OCI-LY7 (cell line): ENCODE results near the gene BUD23. TPM values are rescaled to one million over a fixed set of nuclear protein-coding genes. Genes with fewer than 3 reads are reported as not detected.

Experiments used
- BruUV-seq: library from RNA; stranded (reverse); fragments of 400-500 nt; replicated peaks from 2 replicates; lab custom pipeline; 2021; lab: Mats Ljungman, UMichigan
- CTCF ChIA-PET: fragments of 300-600 bp; sonication (Branson Sonifier 250); formaldehyde crosslinking; loops from one replicate; lab custom pipeline; 2022; ENCODE audit warnings: antibody characterized with exemption; ENCODE audit not compliant: unreplicated experiment; lab: Charles Lee
- POLR2A ChIA-PET: fragments of 300-600 bp; sonication (Branson Sonifier 250); formaldehyde crosslinking; loops from one replicate; lab custom pipeline; 2022; ENCODE audit warnings: antibody characterized with exemption; lab: Charles Lee
- DNase-seq: peaks from one replicate; pipeline ENCODE4 v3.0.0-alpha.2; 2015; ENCODE audit warnings: low spot score
- H2AFZ ChIP-seq: fragments of 200-600 bp; sonication (generic), shearing (Covaris generic); 2 replicates; pipeline ENCODE4 v1.6.1; 2014; ENCODE audit warnings: mild to moderate bottlenecking, antibody characterized with exemption, low read length, moderate library complexity
- H3K27ac ChIP-seq: fragments of 200-600 bp; sonication (generic); 2 replicates; pipeline ENCODE4 v1.5.1; 2014; ENCODE audit warnings: mixed run types, low read depth, mild to moderate bottlenecking, moderate library complexity, low read length, inconsistent platforms; ENCODE audit not compliant: poor library complexity, severe bottlenecking
- H3K36me3 ChIP-seq: fragments of 200-600 bp; sonication (generic); 2 replicates; pipeline ENCODE4 v1.6.1; 2014; ENCODE audit warnings: mild to moderate bottlenecking, antibody characterized with exemption, low read length, moderate library complexity, mixed read lengths; ENCODE audit not compliant: insufficient read depth
- H3K4me1 ChIP-seq: fragments of 200-600 bp; sonication (generic); 2 replicates; pipeline ENCODE4 v1.5.1; 2014; ENCODE audit warnings: mild to moderate bottlenecking, low read length; ENCODE audit not compliant: insufficient read depth, poor library complexity, severe bottlenecking
- H3K4me2 ChIP-seq: fragments of 200-600 bp; sonication (generic); 2 replicates; pipeline ENCODE4 v1.6.1; 2014; ENCODE audit warnings: mild to moderate bottlenecking, low read length
- H3K4me3 ChIP-seq: fragments of 200-600 bp; sonication (generic); 2 replicates; pipeline ENCODE4 v1.5.1; 2014; ENCODE audit warnings: mild to moderate bottlenecking, low read depth, low read length; ENCODE audit not compliant: poor library complexity, severe bottlenecking
- H3K79me2 ChIP-seq: fragments of 200-600 bp; sonication (generic); 2 replicates; pipeline ENCODE4 v1.6.1; 2016; ENCODE audit warnings: low read depth, mild to moderate bottlenecking, low read length, moderate library complexity, mixed read lengths; ENCODE audit not compliant: insufficient read depth
- H3K9me2 ChIP-seq: fragments of 200-600 bp; sonication (generic); 2 replicates; pipeline ENCODE4 v1.6.1; 2016; ENCODE audit warnings: mild to moderate bottlenecking, low read length, mixed read lengths; ENCODE audit not compliant: insufficient read depth
- H3K9me3 ChIP-seq: fragments of 200-600 bp; sonication (generic); 2 replicates; pipeline ENCODE4 v1.6.1; 2014; ENCODE audit warnings: mild to moderate bottlenecking, mixed run types, low read length, mixed read lengths
- H4K20me1 ChIP-seq: fragments of 200-600 bp; sonication (generic); 2 replicates; pipeline ENCODE4 v1.6.1; 2014; ENCODE audit warnings: mild to moderate bottlenecking, antibody characterized with exemption, low read length, moderate library complexity, mixed read lengths; ENCODE audit not compliant: insufficient read depth
- EZH2phosphoT487 ChIP-seq: fragments of 200-600 bp; sonication (generic); IDR thresholded peaks from 2 replicates; pipeline ENCODE4 v1.6.1; 2018; ENCODE audit warnings: low read depth, borderline replicate concordance, mild to moderate bottlenecking, mixed run types, antibody characterized with exemption, low read length, moderate library complexity, mixed read lengths
- intact Hi-C: fragments of 100-400 bp; cut with micrococcal nuclease; formaldehyde crosslinking; loops from one replicate; pipeline ENCODE4 v1.10.0; 2022; ENCODE audit not compliant: unreplicated experiment
- total RNA-seq, 2 experiments: library from RNA; depleted of rRNA in 1 of 2; stranded (reverse); fragments of >200 nt in 1 of 2; shearing (Covaris generic) in 1 of 2; gene quantifications; 2 replicates each; pipeline ENCODE4 v1.2.3, GENCODE V29; 2014 to 2022
- TF ChIP-seq, protein P1 (sequence below): fragments of 200-600 bp; sonication (generic); conservative IDR thresholded peaks from 2 replicates; pipeline ENCODE4 v1.5.1; 2014; ENCODE audit warnings: mild to moderate bottlenecking, antibody characterized with exemption, low read length, moderate library complexity, mixed read lengths

Gene BUD23
- total RNA-seq, 2 experiments from 2014 or later, result 58.1 to 91.1 TPM

DNA sequence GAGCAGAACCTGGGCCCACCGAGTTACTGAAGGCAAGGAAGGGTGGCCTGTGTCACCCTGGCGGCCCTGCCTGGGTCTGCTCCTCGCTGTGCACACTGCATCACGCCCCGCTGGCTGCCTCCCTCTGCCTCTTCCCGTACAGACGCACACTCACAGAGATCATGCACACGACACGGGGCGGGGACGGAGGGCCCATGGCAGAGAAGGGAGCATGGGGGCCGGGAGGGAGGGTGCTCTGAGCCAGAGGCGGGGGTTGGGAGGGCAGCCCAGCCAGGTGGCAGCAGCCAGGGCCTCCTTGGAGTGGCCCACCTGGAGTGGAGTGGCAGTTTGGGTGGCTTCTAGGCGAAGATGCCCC lies 16.6 kb downstream of the BUD23 start:
- no peaks in the 10 kb centered on the region for H3K9me2 ChIP-seq
- no TSS peak for BruUV-seq
- no peak overlapping the region for H3K4me2 ChIP-seq
- no peak for TF ChIP-seq EZH2phosphoT487
- peaks cover 46% of the 10 kb centered on the region for H3K36me3 ChIP-seq
- no peak overlapping the region for H2AFZ ChIP-seq
- no peaks in the 10 kb centered on the region for H3K9me3 ChIP-seq
- no peak for DNase-seq
- H3K27ac ChIP-seq, result no peak overlapping the region
- H3K4me3 ChIP-seq, result no peak overlapping the region
- H3K79me2 ChIP-seq, result no peaks in the 10 kb centered on the region
- ChIA-PET POLR2A (no interaction called here), CTCF (no interaction called here)
- no peaks in the 10 kb centered on the region for H4K20me1 ChIP-seq
- intact Hi-C loops, result no loop called here
- no peaks in the 10 kb centered on the region for H3K4me1 ChIP-seq

DNA sequence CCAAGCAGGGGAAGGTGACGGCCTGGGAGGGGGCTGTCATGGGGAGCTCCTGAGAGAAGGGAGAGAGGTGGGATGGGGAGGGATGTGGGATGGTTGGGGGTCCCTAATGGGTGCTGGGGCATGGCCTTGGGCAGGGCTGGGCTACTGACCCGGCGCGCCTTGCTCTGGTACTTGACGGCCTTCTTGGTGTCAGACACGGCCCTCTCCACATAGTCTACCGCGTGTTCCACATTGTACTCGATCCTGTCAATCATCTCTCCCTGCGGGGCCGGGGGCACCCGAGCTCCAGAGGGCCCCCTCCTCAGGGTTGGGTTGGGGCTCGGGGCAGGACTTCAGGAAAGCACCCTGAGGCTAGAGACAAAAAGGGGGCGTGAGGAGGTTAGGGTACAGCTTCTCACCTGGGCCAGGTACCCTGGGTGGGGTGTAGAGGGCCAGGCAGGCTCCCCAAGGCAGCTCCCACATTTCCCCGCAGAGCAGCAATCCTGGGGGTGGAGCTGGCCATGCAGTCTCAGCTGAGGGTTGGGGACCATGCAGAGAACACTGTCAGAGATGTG lies 17.3 kb downstream of the BUD23 start:
- Histone ChIP-seq H3K4me2 (no peak overlapping the region), H3K4me1 (no peaks in the 10 kb centered on the region), H4K20me1 (no peaks in the 10 kb centered on the region), H3K27ac (no peak overlapping the region), H2AFZ (no peak overlapping the region), H3K36me3 (peaks cover 42% of the 10 kb centered on the region), H3K9me2 (no peaks in the 10 kb centered on the region), H3K79me2 (no peaks in the 10 kb centered on the region), H3K4me3 (no peak overlapping the region), H3K9me3 (no peaks in the 10 kb centered on the region)
- no TSS peak for BruUV-seq
- no peak for DNase-seq
- ChIA-PET CTCF (interaction anchor here (0.6 kb wide), 1 partner anchor 682 kb away, joined by 3 read pairs; no protein-coding TSS in a partner anchor), POLR2A (interaction anchor here (0.5 to 1.0 kb wide), 3 partner anchors 9 to 502 kb away, joined by 3 to 4 read pairs (median 3); no protein-coding TSS in a partner anchor)
- TF ChIP-seq, protein P1, sequence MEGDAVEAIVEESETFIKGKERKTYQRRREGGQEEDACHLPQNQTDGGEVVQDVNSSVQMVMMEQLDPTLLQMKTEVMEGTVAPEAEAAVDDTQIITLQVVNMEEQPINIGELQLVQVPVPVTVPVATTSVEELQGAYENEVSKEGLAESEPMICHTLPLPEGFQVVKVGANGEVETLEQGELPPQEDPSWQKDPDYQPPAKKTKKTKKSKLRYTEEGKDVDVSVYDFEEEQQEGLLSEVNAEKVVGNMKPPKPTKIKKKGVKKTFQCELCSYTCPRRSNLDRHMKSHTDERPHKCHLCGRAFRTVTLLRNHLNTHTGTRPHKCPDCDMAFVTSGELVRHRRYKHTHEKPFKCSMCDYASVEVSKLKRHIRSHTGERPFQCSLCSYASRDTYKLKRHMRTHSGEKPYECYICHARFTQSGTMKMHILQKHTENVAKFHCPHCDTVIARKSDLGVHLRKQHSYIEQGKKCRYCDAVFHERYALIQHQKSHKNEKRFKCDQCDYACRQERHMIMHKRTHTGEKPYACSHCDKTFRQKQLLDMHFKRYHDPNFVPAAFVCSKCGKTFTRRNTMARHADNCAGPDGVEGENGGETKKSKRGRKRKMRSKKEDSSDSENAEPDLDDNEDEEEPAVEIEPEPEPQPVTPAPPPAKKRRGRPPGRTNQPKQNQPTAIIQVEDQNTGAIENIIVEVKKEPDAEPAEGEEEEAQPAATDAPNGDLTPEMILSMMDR, result no peak
- no peak for TF ChIP-seq EZH2phosphoT487
- intact Hi-C loops, result no loop called here

DNA sequence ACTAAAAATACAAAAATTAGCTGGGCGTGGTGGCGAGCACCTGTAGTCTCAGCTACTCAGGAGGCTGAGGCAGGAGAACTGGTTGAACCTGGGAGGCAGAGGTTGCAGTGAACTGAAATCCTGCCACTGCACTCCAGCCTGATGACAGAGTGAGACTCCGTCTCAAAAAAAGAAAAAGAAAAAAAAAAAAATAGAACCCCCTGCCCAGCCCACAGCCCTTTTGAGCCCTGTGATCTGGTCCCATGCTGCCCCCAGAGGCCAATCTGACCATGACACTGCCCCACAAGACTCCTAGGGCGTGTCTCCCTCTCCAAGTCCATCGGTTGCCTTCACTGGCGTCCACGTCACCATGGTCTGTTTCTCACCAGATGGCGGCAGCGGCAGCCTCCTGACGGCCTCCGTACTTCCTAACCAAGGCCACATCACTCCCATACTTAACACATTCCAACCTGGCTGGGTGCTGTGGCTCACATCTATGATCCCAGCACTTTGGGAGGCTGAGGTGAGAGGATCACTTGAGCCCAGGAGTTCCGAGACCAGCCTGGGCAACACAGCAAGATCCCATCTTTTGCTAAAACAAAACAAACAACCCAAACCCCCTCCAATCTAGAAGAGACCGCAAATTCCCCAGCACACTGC lies 18.1 kb downstream of the BUD23 start:
- TF ChIP-seq, protein P1, result peak; percentile 71
- no peak for TF ChIP-seq EZH2phosphoT487
- intact Hi-C loops, result no loop called here

More for the DNA sequence above, 18.1 kb downstream of the BUD23 start:
- peak; percentile 35 for DNase-seq
- Histone ChIP-seq H3K36me3 (peaks cover 34% of the 10 kb centered on the region), H2AFZ (no peak overlapping the region), H3K79me2 (no peaks in the 10 kb centered on the region), H3K4me1 (no peaks in the 10 kb centered on the region), H3K9me3 (no peaks in the 10 kb centered on the region), H3K27ac (no peak overlapping the region), H4K20me1 (no peaks in the 10 kb centered on the region), H3K4me3 (no peak overlapping the region), H3K4me2 (no peak overlapping the region), H3K9me2 (no peaks in the 10 kb centered on the region)
- ChIA-PET CTCF (interaction anchor here (1.5 kb wide), 1 partner anchor 13 kb away, joined by 4 read pairs; no protein-coding TSS in a partner anchor), POLR2A (interaction anchor here (0.5 to 1.0 kb wide), 3 partner anchors 10 to 281 kb away, joined by 3 to 4 read pairs (median 3); no protein-coding TSS in a partner anchor)
- BruUV-seq, result no TSS peak
